HG03280 (cell line): ENCODE results near the gene LYPD6B.

Experiments used
- ATAC-seq: cut with Tn5 transposase; IDR thresholded peaks from one replicate; pipeline ENCODE4 v1.9.1; 2021; ENCODE audit warnings: mild to moderate bottlenecking, moderate library complexity; ENCODE audit not compliant: unreplicated experiment

LYPD6B gene

DNA sequence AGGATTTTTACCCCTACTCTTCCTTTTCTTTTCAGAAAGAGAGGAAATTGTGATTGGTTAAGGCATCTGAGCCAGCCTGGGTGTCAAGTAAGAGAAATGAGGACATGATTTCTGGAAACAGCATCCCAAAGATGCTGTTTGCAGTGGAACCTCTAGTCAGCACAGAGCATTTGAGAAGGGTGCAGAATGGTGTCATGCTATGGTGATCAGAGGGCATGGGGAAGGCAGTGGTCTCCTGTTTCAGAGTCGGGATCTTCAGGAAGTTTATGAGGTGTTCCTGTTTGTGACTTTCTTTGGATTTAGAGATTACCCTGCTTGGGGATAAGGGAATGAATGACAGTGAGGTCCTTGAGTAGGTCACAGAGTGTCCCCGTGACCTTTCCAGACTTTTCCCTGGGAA lies 117.5 kb downstream of the LYPD6B start:
- no peak for ATAC-seq

DNA sequence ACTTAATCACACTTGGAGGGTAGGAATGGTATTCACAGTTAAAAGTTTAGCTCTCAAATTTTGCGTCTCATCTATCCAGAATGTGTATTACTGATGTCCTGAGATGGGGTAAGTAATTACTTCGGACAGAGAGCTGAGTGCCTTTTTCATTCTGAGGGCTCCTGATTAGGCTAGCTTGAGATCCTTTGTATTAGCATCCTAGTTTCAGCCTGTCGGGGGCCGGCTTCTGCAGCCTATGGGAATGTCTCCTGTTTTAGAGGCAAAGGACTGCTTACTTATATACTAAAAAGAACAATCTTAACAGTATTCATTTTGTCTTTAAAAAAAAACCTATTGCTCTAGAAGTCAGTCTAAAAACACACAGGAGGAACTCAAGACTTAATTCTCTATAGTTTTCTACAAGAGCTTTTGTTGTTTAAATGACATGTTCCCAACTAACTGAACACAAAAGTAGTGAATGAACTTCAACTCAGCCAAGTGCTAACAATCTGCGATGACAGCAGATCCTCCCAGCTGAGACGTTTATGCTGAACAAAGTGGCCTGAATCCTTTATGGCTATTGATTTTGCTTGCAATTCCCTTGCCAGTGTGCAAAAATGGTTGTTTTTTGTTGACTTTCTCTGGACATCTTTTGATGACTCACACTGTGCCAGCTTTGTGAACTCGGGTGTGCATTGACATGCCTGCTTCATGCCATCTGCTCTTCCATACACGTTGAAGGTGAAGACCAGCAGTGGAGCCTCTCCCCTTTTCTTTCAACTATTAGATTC lies 118.7 kb downstream of the LYPD6B start:
- ATAC-seq = no peak

DNA sequence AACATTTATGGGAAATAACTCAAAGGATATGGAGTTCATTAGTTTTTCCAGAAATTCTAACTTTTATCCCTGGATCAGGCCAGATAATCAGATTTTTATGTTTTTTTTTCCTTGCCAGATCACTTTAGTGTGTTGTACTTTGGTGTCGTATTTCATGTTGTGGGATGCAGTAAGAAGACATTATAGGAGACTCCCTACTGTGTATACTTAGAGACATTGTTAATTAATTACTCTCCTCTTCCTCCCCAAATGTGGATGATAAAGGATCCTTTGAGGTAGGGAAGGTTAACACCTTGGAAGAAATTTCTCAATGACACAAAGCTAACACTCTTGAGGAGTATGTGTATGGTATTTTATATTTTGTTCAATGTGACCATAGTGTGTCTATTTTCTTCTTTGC lies 120.5 kb downstream of the LYPD6B start:
- no peak for ATAC-seq

DNA sequence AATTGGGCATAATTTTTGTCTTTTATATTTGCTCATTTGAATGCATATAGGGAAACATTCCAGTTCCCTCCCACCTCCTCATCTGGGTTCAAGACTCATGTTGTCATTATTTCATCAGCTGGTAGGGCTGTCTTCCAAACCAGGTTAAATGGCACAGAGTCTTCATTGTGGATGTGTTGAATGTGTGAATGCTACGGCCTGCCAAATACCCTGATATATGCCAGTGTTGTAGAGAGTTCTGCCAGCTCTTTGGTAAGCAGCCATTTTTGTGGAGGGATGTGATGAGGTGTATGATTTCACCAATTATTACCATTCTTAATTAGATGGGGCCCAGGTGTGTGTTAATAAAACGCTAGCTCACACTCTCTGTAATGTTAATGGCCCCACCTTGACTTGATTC lies 121.7 kb downstream of the LYPD6B start:
- no peak for ATAC-seq

DNA sequence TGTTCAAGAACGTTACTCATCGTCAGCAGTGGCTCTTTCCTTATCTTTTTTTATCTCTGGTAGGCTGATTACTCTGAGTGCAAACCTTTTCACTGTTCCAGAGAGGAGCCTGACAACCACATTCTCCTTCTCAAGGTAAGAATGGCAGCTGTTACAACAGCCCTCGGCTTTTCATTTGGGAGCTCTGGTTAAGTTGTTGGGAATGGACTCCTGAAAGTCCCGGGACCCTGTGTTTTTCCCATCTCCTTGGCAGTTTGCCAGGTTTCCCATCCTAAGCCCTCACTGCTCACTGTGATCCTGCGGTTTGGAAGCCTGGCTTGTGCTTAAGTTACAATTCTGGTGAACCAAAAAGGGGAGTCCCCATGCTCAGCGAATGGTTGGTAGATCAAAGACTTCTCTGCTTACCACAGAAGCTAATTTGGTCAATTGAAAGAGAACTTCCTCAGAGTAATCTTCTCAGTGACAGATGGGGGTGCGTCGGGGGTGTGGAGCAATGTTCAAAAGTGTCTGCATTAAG lies 122.3 kb downstream of the LYPD6B start:
- ATAC-seq = peak; percentile 97

DNA sequence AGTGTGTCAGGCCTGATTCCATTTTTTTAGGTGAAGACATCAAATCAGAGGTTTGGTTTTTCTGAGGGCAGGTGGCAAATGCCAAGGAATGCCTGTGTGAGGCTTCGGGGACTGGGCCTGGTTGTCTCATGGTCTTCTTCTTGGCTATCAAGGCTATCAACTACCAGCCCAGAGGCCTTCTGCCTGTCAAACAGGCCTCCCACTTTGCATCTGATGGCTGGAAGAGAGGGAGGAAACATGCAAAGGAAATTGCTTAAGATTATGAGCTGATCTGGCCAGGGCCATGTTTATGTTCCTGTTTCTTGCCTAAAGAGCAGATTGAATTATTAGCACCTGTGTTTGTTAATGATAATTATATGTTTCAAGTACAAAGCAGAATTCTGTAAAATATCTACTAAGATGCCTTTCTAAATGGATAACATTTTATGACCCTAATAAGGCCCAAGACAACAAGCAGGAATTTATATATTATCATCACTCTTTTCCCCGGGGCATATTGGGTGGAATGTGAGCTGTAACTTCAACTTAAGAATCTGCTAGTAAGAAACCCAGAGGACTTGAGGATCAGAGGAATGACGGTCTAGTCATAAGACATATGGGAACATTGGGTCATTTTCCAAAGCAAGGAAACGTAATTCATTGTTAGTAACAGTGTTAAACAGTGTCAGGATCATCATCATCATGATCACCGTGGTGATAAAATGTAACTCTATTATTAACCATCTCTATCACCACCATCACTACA lies 123.2 kb downstream of the LYPD6B start:
- ATAC-seq = no peak

DNA sequence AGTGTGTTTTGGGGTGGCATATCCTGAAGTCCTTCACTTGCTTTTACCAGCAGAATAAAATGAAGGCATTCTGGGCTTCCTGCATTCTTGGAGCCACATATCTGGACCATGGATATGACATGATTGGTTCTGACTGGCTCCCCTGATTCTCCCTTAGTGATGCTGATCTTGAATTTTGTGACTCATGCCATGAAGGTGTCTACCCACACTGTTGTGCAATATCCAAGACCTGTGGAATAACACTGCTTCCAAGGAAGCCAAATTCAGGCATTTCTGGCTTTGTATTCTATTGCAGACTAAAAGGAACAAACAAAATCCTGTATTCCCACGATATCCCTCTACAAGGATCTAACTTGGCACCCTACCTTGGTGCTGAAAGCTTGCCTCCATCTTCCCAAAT lies 125.8 kb downstream of the LYPD6B start:
- ATAC-seq = no peak

DNA sequence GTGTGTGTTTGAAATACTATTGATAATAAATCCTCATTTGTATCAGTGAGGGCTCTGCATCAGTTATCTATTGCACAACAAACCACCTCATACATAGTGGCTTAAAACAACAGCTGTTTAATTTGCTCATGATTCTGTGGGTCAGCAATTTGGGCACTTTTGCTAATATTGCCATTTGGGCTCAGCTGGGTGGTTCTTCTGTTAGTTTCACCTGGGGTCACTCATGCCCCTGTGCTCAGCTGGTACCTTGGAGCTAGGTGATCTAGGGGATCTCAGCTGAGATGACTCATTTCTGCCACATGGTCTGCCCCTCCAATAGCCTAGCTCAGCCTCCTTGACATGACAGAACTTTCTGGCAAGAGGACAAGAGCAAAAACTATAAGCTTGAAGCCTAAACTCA lies 126.3 kb downstream of the LYPD6B start:
- ATAC-seq = no peak

DNA sequence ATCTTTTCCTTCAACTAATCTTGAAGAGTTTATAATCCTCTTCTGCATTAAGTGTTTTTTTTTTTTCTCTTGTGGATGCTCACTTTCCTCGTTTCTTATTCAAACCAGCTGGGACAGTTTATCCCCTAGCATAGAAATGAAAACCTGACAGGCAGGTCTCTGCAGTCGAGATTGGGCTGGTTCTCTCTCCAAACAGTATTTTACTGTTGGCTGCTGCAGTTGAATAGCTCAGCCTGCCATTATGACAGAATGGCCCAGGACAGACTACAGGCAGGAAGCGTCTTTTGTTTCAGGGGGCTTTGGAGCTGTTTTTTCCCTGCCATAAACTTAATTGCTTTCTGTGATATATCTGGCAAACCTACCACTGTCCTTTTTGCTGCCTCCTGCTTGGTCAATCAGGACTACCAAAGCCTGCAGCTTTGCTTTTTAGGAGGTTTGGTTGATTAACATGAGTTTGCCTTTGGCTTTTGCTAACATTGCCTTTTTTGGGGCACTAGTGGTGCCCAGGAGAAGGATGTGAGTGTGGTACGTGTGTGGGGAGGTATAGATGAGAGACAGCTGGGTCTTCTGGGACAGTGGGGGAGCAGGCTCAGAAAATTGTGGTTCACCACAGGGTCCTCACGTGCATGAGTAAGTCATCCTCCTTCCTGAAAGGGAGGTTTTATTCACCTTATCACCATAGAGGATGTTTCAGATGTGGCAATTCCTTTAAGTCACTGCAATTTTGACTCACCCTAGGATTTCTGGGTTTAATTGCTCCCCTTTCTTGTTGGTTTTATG lies 128.7 kb downstream of the LYPD6B start:
- ATAC-seq = no peak

DNA sequence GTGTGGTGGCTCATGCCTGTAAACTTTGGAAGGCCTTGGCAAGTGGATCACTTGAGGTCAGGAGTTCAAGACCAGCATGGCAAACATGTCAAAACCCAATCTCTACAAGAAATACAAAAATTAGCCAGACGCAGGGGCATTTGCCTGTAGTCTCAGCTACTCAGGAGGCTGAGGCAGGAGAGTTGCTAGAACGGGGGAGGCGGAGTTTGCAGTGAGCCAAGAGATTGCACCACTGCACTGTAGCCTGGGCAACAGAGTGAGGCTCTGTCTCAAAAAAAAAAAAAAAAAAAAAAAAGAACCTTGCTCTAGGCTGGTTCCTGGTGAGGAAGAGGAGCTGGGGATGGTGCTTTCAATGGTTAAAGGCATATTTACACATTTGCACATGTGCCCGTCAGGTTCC lies 129.4 kb downstream of the LYPD6B start:
- ATAC-seq = no peak

DNA sequence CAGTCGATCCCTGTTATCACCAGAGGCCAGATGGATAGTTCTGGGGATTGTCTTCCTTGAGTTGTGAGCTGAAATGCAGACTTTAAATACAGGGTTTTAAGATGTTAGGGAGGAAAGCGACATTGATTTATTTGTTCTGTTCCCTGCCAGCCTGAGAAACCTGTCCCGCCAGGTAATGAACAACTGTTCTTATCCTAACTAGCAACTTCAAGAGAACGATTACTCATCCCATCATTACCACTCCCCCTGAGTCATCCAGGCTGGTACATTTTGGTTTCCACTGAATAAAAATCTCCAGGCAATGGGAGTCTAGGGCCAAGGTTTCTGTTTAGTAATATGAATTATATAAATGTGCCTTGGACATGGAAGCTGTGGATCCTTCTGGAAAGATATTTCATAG lies 131.2 kb downstream of the LYPD6B start:
- ATAC-seq = no peak

DNA sequence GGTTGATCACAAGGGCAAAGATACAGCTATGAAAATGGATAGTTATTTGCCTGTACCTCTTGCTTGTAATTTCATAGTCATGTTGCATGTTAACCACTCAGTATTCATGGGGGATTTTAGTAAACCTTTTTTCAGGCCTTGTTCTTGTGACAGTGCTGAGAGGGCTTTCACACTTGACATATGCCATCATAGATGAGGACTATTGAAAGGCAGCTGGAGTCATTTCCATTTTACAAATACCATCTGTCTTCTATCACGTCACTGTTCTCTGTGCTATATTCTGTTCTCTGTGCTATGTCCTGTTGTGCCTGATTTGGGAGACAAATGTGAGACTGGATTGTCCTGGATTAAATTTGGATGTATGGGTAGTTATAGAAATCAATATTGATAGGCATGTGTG lies 131.7 kb downstream of the LYPD6B start:
- no peak for ATAC-seq

DNA sequence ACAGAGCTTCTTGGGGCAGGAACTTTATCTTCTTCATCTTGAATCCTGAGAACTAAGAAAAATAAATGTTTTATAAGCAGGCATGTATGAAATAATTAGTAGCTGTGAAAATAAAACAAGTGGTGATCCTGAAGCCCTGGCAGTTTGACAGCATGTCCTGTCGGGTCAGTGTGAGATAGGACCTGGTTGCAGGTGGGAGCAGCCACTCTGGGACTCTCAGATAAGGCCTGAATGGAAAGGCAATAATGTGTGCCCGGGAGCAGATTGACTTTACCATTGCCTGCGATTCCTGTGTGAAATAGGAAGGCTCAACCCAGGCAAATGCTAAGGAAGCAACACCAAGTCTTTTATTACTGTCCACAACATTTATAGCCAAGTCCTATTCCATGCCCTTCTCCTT lies 132.4 kb downstream of the LYPD6B start:
- no peak for ATAC-seq

DNA sequence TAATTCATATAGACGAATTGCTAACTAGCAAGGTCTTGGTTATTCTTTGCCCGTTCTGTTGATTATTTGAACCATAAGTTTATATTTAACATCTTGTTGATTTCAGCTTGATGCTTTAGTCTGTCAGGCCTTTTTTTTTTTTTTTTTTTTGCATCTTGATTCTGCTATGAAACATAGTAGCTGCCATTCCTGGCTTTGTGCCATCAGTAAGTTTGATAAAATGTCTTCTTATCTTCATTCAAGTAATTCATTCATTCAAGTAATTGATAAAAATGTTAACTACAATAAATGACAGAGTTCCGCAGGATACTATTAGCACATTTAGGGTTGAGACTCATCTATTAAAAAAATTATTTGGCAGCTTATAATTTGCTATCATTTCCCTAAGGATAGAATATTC lies 134.7 kb downstream of the LYPD6B start:
- no peak for ATAC-seq

DNA sequence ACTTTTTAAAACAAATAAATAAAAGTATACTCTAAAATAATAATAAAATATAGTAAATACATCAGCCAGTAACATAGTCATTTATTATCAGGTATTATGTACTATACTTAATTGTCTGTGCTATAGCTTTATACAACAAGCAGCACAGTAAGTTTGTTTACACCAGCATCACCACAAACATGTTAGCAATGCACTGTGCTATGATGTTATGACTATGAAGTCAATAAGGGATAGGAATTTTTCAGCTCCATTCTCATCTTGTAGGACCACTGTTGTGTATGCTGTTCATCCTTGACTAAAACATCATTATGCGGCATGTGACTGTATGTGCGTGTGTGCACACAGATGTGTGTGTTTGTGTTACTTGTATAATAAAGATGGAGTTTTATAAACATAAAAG lies 137.5 kb downstream of the LYPD6B start:
- no peak for ATAC-seq

DNA sequence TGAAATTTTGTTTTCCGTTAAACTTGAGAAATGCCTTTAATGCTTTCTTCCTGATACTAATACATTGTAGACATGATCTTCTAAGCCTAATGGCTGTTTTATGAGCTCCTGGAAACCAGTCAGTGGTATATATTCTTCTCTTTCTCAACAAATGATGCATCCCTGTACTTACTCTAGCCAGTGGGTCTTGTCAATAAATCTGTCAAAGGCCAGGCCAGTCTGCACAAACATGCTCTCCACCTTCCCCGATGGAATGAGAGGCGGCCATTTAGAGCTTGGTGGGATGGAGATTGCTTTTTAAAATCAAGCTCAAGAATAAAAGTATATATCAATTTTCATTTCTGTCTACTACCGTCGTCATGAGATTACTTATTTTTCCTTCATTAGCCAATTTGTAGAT lies 140.1 kb downstream of the LYPD6B start:
- no peak for ATAC-seq

DNA sequence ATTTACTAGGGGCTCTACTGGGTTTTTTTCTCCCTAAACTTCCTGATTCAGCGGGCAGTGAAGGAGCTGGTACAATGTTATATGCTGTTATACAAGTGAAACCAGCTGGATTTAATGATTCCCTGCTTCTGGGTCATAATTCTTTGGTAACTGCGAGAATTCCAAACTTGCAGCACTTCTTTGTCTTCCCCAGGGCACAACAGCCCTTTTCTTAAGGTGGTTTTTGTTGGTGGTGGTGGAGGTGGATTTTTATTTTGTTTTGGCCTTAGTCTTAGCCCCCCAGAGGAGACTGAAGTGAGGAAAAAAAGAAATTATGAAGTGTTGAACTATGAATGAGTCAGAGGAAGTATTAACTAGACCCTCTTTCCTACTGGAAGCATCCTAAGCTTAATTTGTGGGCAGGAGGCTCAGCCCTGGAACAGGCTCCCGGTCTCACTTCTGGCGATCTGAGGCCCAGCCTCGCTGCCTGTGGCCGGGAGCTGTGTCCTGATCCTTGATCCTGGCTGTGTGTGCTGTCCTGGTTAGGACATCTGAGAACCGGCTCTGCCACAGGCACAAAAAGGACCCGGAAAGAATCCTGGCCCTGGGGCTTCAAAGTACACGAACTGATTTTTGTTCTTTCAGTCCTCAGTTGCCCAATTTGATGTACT lies 141.9 kb downstream of the LYPD6B start:
- no peak for ATAC-seq

DNA sequence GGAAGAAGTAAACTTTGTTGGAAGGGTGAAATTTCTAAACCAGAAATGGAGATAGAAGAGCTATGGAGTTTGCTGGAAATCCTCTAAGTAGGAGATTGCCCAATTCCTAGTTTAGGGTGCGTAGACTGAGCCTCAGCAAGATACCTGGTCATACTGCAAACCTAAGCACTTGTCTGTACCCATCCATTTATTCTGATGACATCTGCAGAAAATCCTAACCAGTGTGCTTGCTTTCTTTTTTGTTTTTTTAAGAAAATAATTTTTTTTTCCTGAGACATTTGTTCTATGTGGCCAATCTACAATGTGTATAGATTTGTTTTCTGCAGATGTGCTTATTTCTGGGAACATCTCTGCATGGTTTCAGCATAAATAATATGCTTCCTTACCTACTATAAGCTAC lies 144.7 kb downstream of the LYPD6B start:
- no peak for ATAC-seq

DNA sequence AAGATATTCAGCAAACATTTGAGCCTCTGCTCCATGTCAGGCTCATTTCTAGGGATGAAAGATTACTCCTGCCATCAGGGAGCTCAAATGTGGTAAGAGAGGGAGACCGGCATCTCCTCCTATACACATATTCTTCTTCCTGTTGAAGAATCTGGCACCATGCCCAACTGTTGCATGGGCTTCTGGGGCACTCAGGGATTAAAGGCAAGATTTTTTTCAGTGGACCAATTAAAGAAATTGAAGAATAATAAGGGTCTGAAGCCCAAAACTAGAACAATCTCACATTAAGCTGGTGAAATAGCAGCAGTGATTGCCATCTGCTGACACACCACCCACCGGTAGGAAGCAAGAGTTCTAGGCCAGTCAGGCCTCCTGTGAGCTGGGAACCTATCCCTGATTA lies 146.5 kb downstream of the LYPD6B start:
- ATAC-seq = no peak

DNA sequence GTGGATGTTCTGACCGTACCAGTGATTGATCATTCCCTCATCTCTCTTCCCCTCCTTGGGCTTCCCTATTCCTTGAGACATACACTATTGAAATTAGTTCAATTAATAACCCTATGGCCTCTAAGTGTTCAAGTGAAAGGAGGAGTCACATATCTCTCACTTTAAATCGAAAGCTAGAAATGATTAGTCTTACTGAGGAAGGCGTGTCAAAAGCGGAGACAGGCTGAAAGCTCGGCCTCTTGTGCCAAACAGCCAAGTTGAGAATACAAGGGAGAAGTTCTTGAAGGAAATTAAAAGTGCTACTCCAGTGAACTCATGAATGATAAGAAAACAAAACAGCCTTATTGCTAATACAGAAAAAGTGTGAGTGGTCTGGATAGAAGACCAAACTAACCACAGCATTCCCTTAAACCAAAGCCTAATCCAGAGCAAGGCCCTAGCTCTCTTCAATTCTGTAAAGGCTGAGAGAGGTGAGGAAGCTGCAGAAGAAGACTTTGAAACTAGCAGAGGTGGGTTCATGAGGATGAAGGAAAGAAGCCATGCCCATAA lies 147.5 kb downstream of the LYPD6B start:
- ATAC-seq = no peak

DNA sequence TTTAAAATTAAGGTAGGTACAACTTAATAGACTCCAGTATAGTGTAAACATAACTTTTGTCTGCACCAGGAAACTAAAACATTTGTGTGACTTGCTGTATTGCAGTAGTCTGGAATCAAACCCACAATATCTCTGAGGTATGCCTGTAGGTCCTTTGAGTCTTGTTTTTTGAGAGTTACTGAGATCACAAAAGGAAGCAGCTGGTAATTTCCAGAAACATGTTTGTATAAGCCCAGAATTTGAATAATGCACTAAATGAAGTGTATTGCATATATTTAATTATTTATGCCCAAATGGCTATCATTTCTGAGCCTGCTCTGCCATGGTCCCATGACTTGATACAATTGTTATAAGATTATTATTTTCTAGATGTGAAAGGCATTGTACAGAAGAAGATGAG lies 148.6 kb downstream of the LYPD6B start:
- ATAC-seq = no peak
